ENCODE measurements around the gene UNC50. TPM values are rescaled to one million over a fixed set of nuclear protein-coding genes. Genes with fewer than 3 reads are reported as not detected.

UNC50 gene
- total RNA-seq, 1 donor from 2014 or later: 74.6 TPM

DNA sequence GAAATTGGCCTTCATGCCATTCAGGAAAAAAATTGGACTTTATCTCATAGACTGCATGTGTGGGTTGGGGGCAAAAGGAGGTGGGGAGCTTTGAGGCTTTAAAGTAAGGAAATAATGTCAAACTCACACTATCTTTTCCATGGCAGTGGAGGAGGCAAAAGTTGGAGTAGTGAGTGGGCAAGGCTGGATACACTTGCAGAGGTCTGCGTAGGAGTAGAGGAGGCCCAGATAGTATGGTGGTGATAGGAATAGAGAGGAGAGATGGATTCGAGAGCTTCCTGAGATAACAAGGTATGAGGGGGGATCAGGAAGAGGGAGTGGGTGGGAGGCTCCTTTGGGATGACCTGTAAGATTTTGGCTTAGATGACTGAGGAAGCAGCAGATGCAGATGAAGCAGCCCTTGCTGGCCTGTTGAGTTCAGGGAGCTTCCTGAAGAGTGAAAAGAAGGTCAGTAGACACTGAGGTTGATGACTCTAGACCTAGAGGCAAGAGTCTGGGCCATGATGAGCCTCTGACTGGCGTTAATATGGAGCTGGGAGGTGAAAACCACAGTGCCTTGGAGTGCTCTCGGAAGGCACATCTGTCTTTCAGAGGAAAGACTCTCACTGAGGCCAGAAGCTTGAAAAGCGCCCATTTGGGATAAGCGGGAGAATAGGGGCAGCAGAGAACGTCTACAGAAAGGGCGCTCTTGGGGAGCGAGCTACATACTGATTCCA is 5.8 kb downstream of the UNC50 start:
- Histone ChIP-seq H3K9ac (no peak overlapping the region), H3K27me3 (no peaks in the 10 kb centered on the region), H3K4me2 (no peak overlapping the region), H3K9me3 (ENCODE audit: low read depth) (no peaks in the 10 kb centered on the region), H4K20me1 (ENCODE audit: low read depth) (peaks cover 4% of the 10 kb centered on the region), H3K27ac (no peak overlapping the region), H3K36me3 (peaks cover 10% of the 10 kb centered on the region), H3K4me1 (peaks cover 6% of the 10 kb centered on the region), H3K4me3 (no peak overlapping the region), H3K79me2 (ENCODE audit: low read depth) (peaks cover 24% of the 10 kb centered on the region), H3F3A (ENCODE audit: low read depth) (no peaks in the 10 kb centered on the region), H2AFZ (replicated peaks) (no peak overlapping the region)
- Mint-ChIP-seq H3K4me1 (peaks cover 18% of the 10 kb centered on the region), H3K9me3 (no peaks in the 10 kb centered on the region), H3K27ac (no peak overlapping the region), H3K27me3 (ENCODE audit: insufficient read depth, low read depth) (no peaks in the 10 kb centered on the region), H3K4me3 (no peak overlapping the region), H3K36me3 (peaks cover 22% of the 10 kb centered on the region)
- TF ChIP-seq EZH2phosphoT487 (IDR thresholded peaks at IDR 0.05) (no peak), EZH2 (IDR thresholded peaks at IDR 0.05) (no peak), CTCF (IDR thresholded peaks at IDR 0.05) (no peak)
- DNase-seq (ENCODE audit: low spot score): no peak

DNA sequence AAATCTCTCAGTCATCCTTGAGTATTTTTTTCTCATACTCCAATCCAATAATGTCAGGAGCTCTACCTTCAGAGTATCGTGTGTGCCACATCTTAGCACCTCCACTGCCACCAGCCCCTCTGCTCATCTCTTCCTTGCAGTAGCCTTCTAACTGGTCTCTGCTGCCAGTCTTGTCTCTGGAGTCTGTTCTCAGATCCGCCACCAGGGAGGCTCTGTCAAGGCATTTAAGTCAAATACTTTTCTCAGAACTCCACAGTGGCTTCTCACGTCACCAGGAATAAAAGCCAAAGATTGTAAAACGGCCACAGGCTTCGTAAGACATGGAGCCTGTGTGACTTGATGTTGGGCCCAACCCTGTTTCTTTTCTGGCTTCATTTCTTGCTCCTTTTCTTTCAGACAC is 7.1 kb downstream of the UNC50 start:
- no peak for TF ChIP-seq EZH2 (IDR thresholded peaks at IDR 0.05)
- peak; percentile 11 for TF ChIP-seq CTCF (IDR thresholded peaks at IDR 0.05)
- no peak for TF ChIP-seq EZH2phosphoT487 (IDR thresholded peaks at IDR 0.05)
- peaks cover 4% of the 10 kb centered on the region for H4K20me1 ChIP-seq (ENCODE audit: low read depth)
- H3F3A ChIP-seq (ENCODE audit: low read depth): no peaks in the 10 kb centered on the region
- peaks cover 10% of the 10 kb centered on the region for H3K36me3 ChIP-seq
- Mint-ChIP-seq H3K4me1 (peaks cover 7% of the 10 kb centered on the region), H3K36me3 (peaks cover 22% of the 10 kb centered on the region), H3K27ac (no peak overlapping the region), H3K4me3 (no peak overlapping the region), H3K27me3 (ENCODE audit: insufficient read depth, low read depth) (no peaks in the 10 kb centered on the region), H3K9me3 (no peaks in the 10 kb centered on the region)
- H3K9ac ChIP-seq: no peak overlapping the region
- H3K79me2 ChIP-seq (ENCODE audit: low read depth): peaks cover 11% of the 10 kb centered on the region
- H2AFZ ChIP-seq (replicated peaks): no peak overlapping the region
- no peaks in the 10 kb centered on the region for H3K4me1 ChIP-seq
- no peak overlapping the region for H3K27ac ChIP-seq
- no peak for DNase-seq (ENCODE audit: low spot score)
- no peaks in the 10 kb centered on the region for H3K27me3 ChIP-seq
- H3K9me3 ChIP-seq (ENCODE audit: low read depth): no peaks in the 10 kb centered on the region
- H3K4me3 ChIP-seq: no peak overlapping the region
- H3K4me2 ChIP-seq: no peak overlapping the region

GRCh38 chr2:98617149-98617548 is 8.8 kb downstream of the UNC50 start:
- H3K9ac ChIP-seq: no peak overlapping the region
- DNase-seq (ENCODE audit: low spot score): no peak
- peaks cover 4% of the 10 kb centered on the region for H4K20me1 ChIP-seq (ENCODE audit: low read depth)
- H3K4me1 ChIP-seq: no peaks in the 10 kb centered on the region
- peaks cover 22% of the 10 kb centered on the region for H3K36me3 Mint-ChIP-seq
- no peak overlapping the region for H3K4me3 ChIP-seq
- no peaks in the 10 kb centered on the region for H3F3A ChIP-seq (ENCODE audit: low read depth)
- H3K9me3 ChIP-seq (ENCODE audit: low read depth): no peaks in the 10 kb centered on the region
- no peaks in the 10 kb centered on the region for H3K27me3 ChIP-seq
- no peaks in the 10 kb centered on the region for H3K9me3 Mint-ChIP-seq
- H3K4me2 ChIP-seq: no peak overlapping the region
- no peak overlapping the region for H3K27ac ChIP-seq
- no peak overlapping the region for H3K27ac Mint-ChIP-seq
- H3K79me2 ChIP-seq (ENCODE audit: low read depth): no peaks in the 10 kb centered on the region
- H3K27me3 Mint-ChIP-seq (ENCODE audit: insufficient read depth, low read depth): no peaks in the 10 kb centered on the region
- no peak overlapping the region for H3K4me3 Mint-ChIP-seq
- no peaks in the 10 kb centered on the region for H3K4me1 Mint-ChIP-seq
- H3K36me3 ChIP-seq: peaks cover 7% of the 10 kb centered on the region
- no peak overlapping the region for H2AFZ ChIP-seq (replicated peaks)
- TF ChIP-seq EZH2phosphoT487 (IDR thresholded peaks at IDR 0.05) (no peak), EZH2 (IDR thresholded peaks at IDR 0.05) (no peak), CTCF (IDR thresholded peaks at IDR 0.05) (no peak)
